A673 (cell line): ENCODE results near the gene SDSL. TPM values are rescaled to one million over a fixed set of nuclear protein-coding genes. Genes with fewer than 3 reads are reported as not detected.

Source experiments
- BruUV-seq: library from RNA; stranded (reverse); fragments of 400-500 nt; replicated peaks from 2 replicates; lab custom pipeline; 2021; lab: Mats Ljungman, UMichigan
- CTCF ChIA-PET: fragments of 300-600 bp; sonication (Branson Sonifier 250); formaldehyde crosslinking; loops from one replicate; lab custom pipeline; 2022; ENCODE audit warnings: antibody characterized with exemption; lab: Charles Lee
- POLR2A ChIA-PET: fragments of 300-600 bp; sonication (Branson Sonifier 250); formaldehyde crosslinking; loops from one replicate; lab custom pipeline; 2022; ENCODE audit warnings: antibody characterized with exemption; ENCODE audit not compliant: low non-redundant PET; lab: Charles Lee
- DNase-seq: peaks from one replicate; pipeline ENCODE4 v3.0.0-alpha.2; 2015; ENCODE audit warnings: low spot score
- H3K27ac ChIP-seq: fragments of 200-600 bp; sonication (generic); 2 replicates; pipeline ENCODE4 v1.5.1; 2016; ENCODE audit warnings: mixed run types, low read depth, mild to moderate bottlenecking, mixed read lengths, antibody characterized with exemption, low read length; ENCODE audit not compliant: poor library complexity, severe bottlenecking
- H3K27me3 ChIP-seq: fragments of 200-600 bp; sonication (generic); replicated peaks from 2 replicates; pipeline ENCODE4 v1.6.1; 2017; ENCODE audit warnings: mixed run types, low read depth, mild to moderate bottlenecking, mixed read lengths, antibody characterized with exemption, low read length; ENCODE audit not compliant: insufficient read depth, poor library complexity
- H3K36me3 ChIP-seq: fragments of 200-600 bp; sonication (generic); 2 replicates; pipeline ENCODE4 v1.6.1; 2016; ENCODE audit warnings: mixed run types, mild to moderate bottlenecking, mixed read lengths, antibody characterized with exemption, low read length; ENCODE audit not compliant: insufficient read depth, poor library complexity, severe bottlenecking
- H3K4me1 ChIP-seq: fragments of 200-600 bp; sonication (generic); 2 replicates; pipeline ENCODE4 v1.6.1; 2017; ENCODE audit warnings: mixed run types, mild to moderate bottlenecking, mixed read lengths, antibody characterized with exemption, low read length; ENCODE audit not compliant: insufficient read depth, poor library complexity, severe bottlenecking
- H3K4me3 ChIP-seq: fragments of 200-600 bp; sonication (generic); 2 replicates; pipeline ENCODE4 v1.5.1; 2016; ENCODE audit warnings: low read depth, mixed run types, mild to moderate bottlenecking, mixed read lengths, low read length; ENCODE audit not compliant: poor library complexity, severe bottlenecking
- H3K9me3 ChIP-seq: fragments of 200-600 bp; sonication (generic); 2 replicates; pipeline ENCODE4 v1.6.1; 2016; ENCODE audit warnings: mixed run types, low read depth, mild to moderate bottlenecking, mixed read lengths, antibody characterized with exemption, low read length; ENCODE audit not compliant: poor library complexity, severe bottlenecking
- EZH2 ChIP-seq: fragments of 200-600 bp; sonication (generic); IDR thresholded peaks from 2 replicates; pipeline ENCODE4 v1.6.1; 2017; ENCODE audit warnings: borderline replicate concordance, low read depth, mild to moderate bottlenecking, mixed read lengths, antibody characterized with exemption, low read length; ENCODE audit not compliant: poor library complexity, severe bottlenecking
- intact Hi-C: fragments of 100-400 bp; cut with micrococcal nuclease; formaldehyde crosslinking; loops from one replicate; pipeline ENCODE4 v1.10.0; 2022; ENCODE audit not compliant: unreplicated experiment
- total RNA-seq: library from RNA; stranded (reverse); gene quantifications from 2 replicates; pipeline ENCODE4 v1.2.3, GENCODE V29; 2021
- TF ChIP-seq, protein P1 (sequence below): fragments of 300-800, 200-600 bp; sonication (generic); conservative IDR thresholded peaks from 2 replicates; pipeline ENCODE4 v1.5.1; 2017; ENCODE audit warnings: low read depth, mild to moderate bottlenecking, antibody characterized with exemption, low read length, moderate library complexity, mixed read lengths

The SDSL gene
- total RNA-seq, 1 experiment from 2014 or later = 0.37 TPM

GRCh38 chr12:113408756-113409298 lies 13.4 kb upstream of the SDSL start:
- Histone ChIP-seq H3K9me3 (no peaks in the 10 kb centered on the region), H3K27me3 (no peaks in the 10 kb centered on the region), H3K4me1 (no peaks in the 10 kb centered on the region), H3K27ac (no peak overlapping the region), H3K4me3 (no peak overlapping the region), H3K36me3 (no peaks in the 10 kb centered on the region)
- CTCF ChIA-PET = interaction anchor here (0.7 kb wide), 1 partner anchor 12 kb away, joined by 3 read pairs; no protein-coding TSS in a partner anchor
- BruUV-seq = no TSS peak
- DNase-seq = no peak
- POLR2A ChIA-PET = no interaction called here
- TF ChIP-seq EZH2 = no peak
- TF ChIP-seq, protein P1, sequence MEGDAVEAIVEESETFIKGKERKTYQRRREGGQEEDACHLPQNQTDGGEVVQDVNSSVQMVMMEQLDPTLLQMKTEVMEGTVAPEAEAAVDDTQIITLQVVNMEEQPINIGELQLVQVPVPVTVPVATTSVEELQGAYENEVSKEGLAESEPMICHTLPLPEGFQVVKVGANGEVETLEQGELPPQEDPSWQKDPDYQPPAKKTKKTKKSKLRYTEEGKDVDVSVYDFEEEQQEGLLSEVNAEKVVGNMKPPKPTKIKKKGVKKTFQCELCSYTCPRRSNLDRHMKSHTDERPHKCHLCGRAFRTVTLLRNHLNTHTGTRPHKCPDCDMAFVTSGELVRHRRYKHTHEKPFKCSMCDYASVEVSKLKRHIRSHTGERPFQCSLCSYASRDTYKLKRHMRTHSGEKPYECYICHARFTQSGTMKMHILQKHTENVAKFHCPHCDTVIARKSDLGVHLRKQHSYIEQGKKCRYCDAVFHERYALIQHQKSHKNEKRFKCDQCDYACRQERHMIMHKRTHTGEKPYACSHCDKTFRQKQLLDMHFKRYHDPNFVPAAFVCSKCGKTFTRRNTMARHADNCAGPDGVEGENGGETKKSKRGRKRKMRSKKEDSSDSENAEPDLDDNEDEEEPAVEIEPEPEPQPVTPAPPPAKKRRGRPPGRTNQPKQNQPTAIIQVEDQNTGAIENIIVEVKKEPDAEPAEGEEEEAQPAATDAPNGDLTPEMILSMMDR = no peak
- intact Hi-C loops = no loop called here

DNA sequence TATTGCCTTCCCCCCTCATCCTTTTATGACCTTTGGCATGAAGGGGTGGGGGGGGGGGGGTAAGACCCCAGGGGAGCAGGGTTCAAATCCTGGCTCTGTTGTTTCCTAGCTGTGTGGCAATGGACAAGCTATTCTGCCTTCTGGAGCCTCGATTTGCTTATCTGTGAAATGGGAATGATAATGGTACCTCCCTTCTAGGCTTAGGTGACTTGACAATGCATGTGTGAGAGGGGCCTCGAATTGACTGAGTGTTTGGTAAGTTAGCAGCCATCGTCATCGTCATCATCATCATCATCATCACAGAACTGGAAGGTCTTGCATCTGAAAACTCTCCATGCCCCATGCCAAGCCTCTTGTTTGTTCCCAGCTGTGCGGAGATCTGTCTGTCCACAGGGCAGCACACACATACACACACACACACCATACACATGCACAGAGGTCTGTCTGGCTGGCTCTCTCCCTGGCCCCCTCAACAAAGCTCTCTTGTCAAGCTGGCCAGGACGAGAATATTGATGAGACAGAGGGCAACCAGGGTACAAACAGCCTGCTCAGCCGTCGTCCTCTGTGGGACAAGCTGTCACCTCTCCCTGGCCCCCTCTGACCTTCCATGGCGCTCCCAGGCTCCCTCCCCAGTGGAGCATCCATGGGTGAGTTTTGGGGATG lies 12.6 kb upstream of the SDSL start:
- intact Hi-C loops = no loop called here
- no peaks in the 10 kb centered on the region for H3K36me3 ChIP-seq
- H3K27ac ChIP-seq = no peak overlapping the region
- DNase-seq = no peak
- ChIA-PET CTCF (interaction anchor here (1.4 kb wide), 1 partner anchor 16 kb away, joined by 4 read pairs; no protein-coding TSS in a partner anchor), POLR2A (no interaction called here)
- no peaks in the 10 kb centered on the region for H3K4me1 ChIP-seq
- no peaks in the 10 kb centered on the region for H3K27me3 ChIP-seq
- no TSS peak for BruUV-seq
- no peaks in the 10 kb centered on the region for H3K9me3 ChIP-seq
- no peak overlapping the region for H3K4me3 ChIP-seq
- TF ChIP-seq, protein P1 = no peak
- no peak for TF ChIP-seq EZH2

- Histone ChIP-seq H3K36me3 (no peaks in the 10 kb centered on the region), H3K27ac (no peak overlapping the region), H3K27me3 (no peaks in the 10 kb centered on the region), H3K9me3 (no peaks in the 10 kb centered on the region), H3K4me3 (no peak overlapping the region), H3K4me1 (no peaks in the 10 kb centered on the region)
- ChIA-PET CTCF (interaction anchor here (0.7 to 1.2 kb wide), 2 partner anchors 12 to 881 kb away, joined by 5 to 7 read pairs; no protein-coding TSS in a partner anchor), POLR2A (no interaction called here)
- TF ChIP-seq, protein P1 = no peak
- no peak for TF ChIP-seq EZH2
- no TSS peak for BruUV-seq
- DNase-seq = peak; percentile 59
- intact Hi-C loops = no loop called here
These were observed 8.7 kb upstream of the SDSL start for GRCh38 chr12:113413488-113413939.
